CD14-positive monocyte (primary cell): ENCODE data around the gene ARHGAP44. TPM values are rescaled to one million over a fixed set of nuclear protein-coding genes. Genes with fewer than 3 reads are reported as not detected.

Source experiments
- DNase-seq, 3 donors: peaks; one replicate each; pipeline ENCODE4 v3.0.0-alpha.2; 2011 to 2022
- H2AFZ ChIP-seq: 2 replicates; pipeline ENCODE4 v1.6.0; 2012; ENCODE audit warnings: mild to moderate bottlenecking, low read depth, low read length, inconsistent platforms; ENCODE audit not compliant: insufficient read depth, poor library complexity, severe bottlenecking
- H3K27ac ChIP-seq, 2 donors: 1 replicate in 1 of 2; 2 replicates in 1 of 2; pipeline ENCODE4 v1.5.1; 2012 to 2013; ENCODE audit warnings: low read length in 2 of 2, control low read depth in 1 of 2, inconsistent platforms in 1 of 2, low read depth in 1 of 2, mild to moderate bottlenecking in 1 of 2
- H3K27me3 ChIP-seq, 2 donors: one replicate each; pipeline versions ENCODE4 v1.6.0 to v1.6.1; 2011 to 2013; ENCODE audit warnings: low read length in 2 of 2; ENCODE audit not compliant: control insufficient read depth in 2 of 2, insufficient read depth in 2 of 2
- H3K36me3 ChIP-seq, 2 donors: replicated peaks in 1 of 2; 1 replicate in 1 of 2; 2 replicates in 1 of 2; pipeline versions ENCODE4 v1.5.1 to v1.6.1; 2012 to 2013; ENCODE audit warnings: low read length in 2 of 2, control low read depth in 1 of 2, inconsistent platforms in 1 of 2, mild to moderate bottlenecking in 1 of 2; ENCODE audit not compliant: insufficient read depth in 2 of 2, control insufficient read depth in 1 of 2
- H3K4me1 ChIP-seq, 2 donors: 1 replicate in 1 of 2; 2 replicates in 1 of 2; pipeline versions ENCODE4 v1.5.1 to v1.6.1; 2012 to 2013; ENCODE audit warnings: low read length in 2 of 2, control low read depth in 1 of 2, inconsistent platforms in 1 of 2, mild to moderate bottlenecking in 1 of 2, moderate library complexity in 1 of 2; ENCODE audit not compliant: insufficient read depth in 2 of 2, control insufficient read depth in 1 of 2
- H3K4me2 ChIP-seq: replicated peaks from 2 replicates; pipeline ENCODE3; 2012; ENCODE audit warnings: low read length, moderate library complexity, mild to moderate bottlenecking; ENCODE audit not compliant: poor library complexity, severe bottlenecking; ENCODE audit errors: extremely low read depth
- H3K4me3 ChIP-seq, 3 experiments: fragments of 200-600 bp in 1 of 3; sonication (generic) in 1 of 3; replicated peaks in 1 of 3; 1 replicate in 2 of 3; 2 replicates in 1 of 3; pipeline ENCODE4 v1.5.1; 2011 to 2013; ENCODE audit warnings: low read length in 3 of 3, mild to moderate bottlenecking in 3 of 3, control low read depth in 2 of 3, low read depth in 2 of 3, inconsistent platforms in 1 of 3, moderate library complexity in 1 of 3
- H3K79me2 ChIP-seq: 2 replicates; pipeline ENCODE4 v1.6.0; 2012; ENCODE audit warnings: mild to moderate bottlenecking, control low read depth, inconsistent platforms, low read length, moderate library complexity; ENCODE audit not compliant: insufficient read depth
- H3K9ac ChIP-seq: 2 replicates; pipeline ENCODE4 v1.6.0; 2017; ENCODE audit warnings: low read length, mild to moderate bottlenecking; ENCODE audit not compliant: insufficient read depth, poor library complexity, severe bottlenecking
- H3K9me3 ChIP-seq, 2 donors: replicated peaks in 1 of 2; 1 replicate in 1 of 2; 2 replicates in 1 of 2; pipeline versions ENCODE4 v1.5.1 to v1.6.1; 2012 to 2013; ENCODE audit warnings: low read length in 2 of 2, control low read depth in 1 of 2; ENCODE audit not compliant: control insufficient read depth in 1 of 2, insufficient read depth in 1 of 2
- H4K20me1 ChIP-seq: 2 replicates; pipeline ENCODE4 v1.6.0; 2012; ENCODE audit warnings: mild to moderate bottlenecking, low read length, control low read depth, moderate library complexity; ENCODE audit not compliant: insufficient read depth
- H3K27ac Mint-ChIP-seq, 7 donors: one replicate each; pipeline ENCODE4 v1.8.0; 2020; ENCODE audit warnings: mild to moderate bottlenecking in 7 of 7, mixed read lengths in 7 of 7, moderate library complexity in 6 of 7, inconsistent platforms in 2 of 7
- H3K27me3 Mint-ChIP-seq, 3 donors: one replicate each; pipeline ENCODE4 v1.8.0; 2021 to 2022; ENCODE audit warnings: low read depth in 3 of 3, mild to moderate bottlenecking in 3 of 3, mixed read lengths in 3 of 3, moderate library complexity in 3 of 3, inconsistent platforms in 1 of 3
- H3K36me3 Mint-ChIP-seq, 2 donors: one replicate each; pipeline ENCODE4 v1.8.0; 2020; ENCODE audit warnings: mixed read lengths in 2 of 2, inconsistent platforms in 1 of 2, mild to moderate bottlenecking in 1 of 2
- H3K4me1 Mint-ChIP-seq: one replicate; pipeline ENCODE4 v1.8.0; 2020; ENCODE audit warnings: mild to moderate bottlenecking, mixed read lengths
- H3K4me3 Mint-ChIP-seq, 2 donors: one replicate each; pipeline ENCODE4 v1.8.0; 2020; ENCODE audit warnings: mild to moderate bottlenecking in 2 of 2, mixed read lengths in 2 of 2, moderate library complexity in 1 of 2
- H3K9me3 Mint-ChIP-seq, 7 donors: one replicate each; pipeline ENCODE4 v1.8.0; 2020 to 2022; ENCODE audit warnings: mixed read lengths in 7 of 7, mild to moderate bottlenecking in 6 of 7, moderate library complexity in 6 of 7, inconsistent platforms in 2 of 7
- CTCF ChIP-seq: fragments of 200-600 bp; IDR thresholded peaks from one replicate; pipeline ENCODE4 v1.8.0; 2022; ENCODE audit warnings: antibody characterized with exemption, mild to moderate bottlenecking
- WGBS: methylation state at CpG from one replicate; pipeline ENCODE4 v1.1.5; 2013; ENCODE audit warnings: missing lambda C conversion rate; ENCODE audit not compliant: insufficient coverage; 5-methylcytosine and 5-hydroxymethylcytosine counted together
- intact Hi-C, 2 donors: fragments of 100-400 bp; cut with micrococcal nuclease; formaldehyde crosslinking; loops; one replicate each; pipeline versions ENCODE4 v1.15.0 to v1.15.1; 2023
- polyA plus RNA-seq, 3 donors: library from polyadenylated mRNA; depleted of rRNA in 1 of 3; unstranded in 2 of 3; stranded (reverse) in 1 of 3; fragments of 300-500 nt in 2 of 3; fragments of >200 nt in 1 of 3; fragmentation: Illumina TruSeq in 2 of 3; gene quantifications; 1 replicate in 2 of 3; 2 replicates in 1 of 3; pipeline ENCODE4 v1.2.3, GENCODE V29; 2012 to 2021

ARHGAP44 gene
- polyA plus RNA-seq, 3 donors, result not detected

GRCh38 chr17:13017655-13018459 lies 228.6 kb downstream of the ARHGAP44 start, which contains the start of gene ELAC2:
Gene ELAC2, minus strand, starts transcription at chr17:13018027. Its CDS starts 80 bp downstream, at chr17:13017947.
- Mint-ChIP-seq H3K27me3 (peaks cover 0 to 2% (median 0%) of the 10 kb centered on the region in 3 donors), H3K27ac (peak within 1 kb of the TSS; percentile 90 to 95 (median 95)), H3K9me3 (no peaks in the 10 kb centered on the region), H3K4me3 (peak within 1 kb of the TSS; percentile 93 to 96), H3K4me1 (peaks cover 14% of the 10 kb centered on the region), H3K36me3 (peaks cover 38 to 39% of the 10 kb centered on the region in 2 donors)
- no peaks in the 10 kb centered on the region for H3K27me3 ChIP-seq
- H3K9me3 ChIP-seq, result no peaks in the 10 kb centered on the region
- H4K20me1 ChIP-seq, result no peaks in the 10 kb centered on the region
- H3K4me2 ChIP-seq, result peak within 1 kb of the TSS; percentile 98
- H3K27ac ChIP-seq, result peak within 1 kb of the TSS; percentile 37 to 94
- under 1% methylated on average over 78 of the region's 79 CpGs for WGBS
- peak within 1 kb of the TSS; percentile 99 for H2AFZ ChIP-seq
- peaks cover 12 to 20% of the 10 kb centered on the region in 2 donors for H3K4me1 ChIP-seq
- H3K79me2 ChIP-seq, result peaks cover 11% of the 10 kb centered on the region
- peak; percentile 95 to 99 (median 95) for DNase-seq
- no peak for TF ChIP-seq CTCF
- H3K4me3 ChIP-seq, result peak within 1 kb of the TSS; percentile 70 to 96 (median 86)
- H3K9ac ChIP-seq, result peak within 1 kb of the TSS; percentile 79
- intact Hi-C loops, result no loop called here
- peaks cover 33 to 36% of the 10 kb centered on the region in 2 donors for H3K36me3 ChIP-seq

DNA sequence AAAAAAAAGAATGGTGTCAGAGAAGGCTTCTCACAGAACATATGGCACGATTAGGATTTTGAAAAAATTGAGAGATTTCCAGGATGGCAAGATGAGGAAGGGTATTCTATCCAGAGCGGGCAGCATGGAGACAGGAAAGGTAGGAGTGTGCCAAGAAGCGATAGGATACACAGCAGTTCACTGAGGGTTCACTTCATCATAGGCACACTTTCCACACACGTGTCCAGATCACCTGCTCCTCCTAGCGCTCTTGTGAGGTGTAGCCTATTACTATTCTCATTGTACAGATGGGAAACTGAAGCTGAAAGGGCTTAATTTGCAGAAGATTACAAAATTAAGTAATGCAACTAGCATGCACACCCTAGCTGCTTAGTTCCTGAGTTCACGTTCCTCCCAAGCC lies 234.7 kb downstream of the ARHGAP44 start:
- H2AFZ ChIP-seq, result no peak overlapping the region
- H3K4me3 ChIP-seq, result no peak overlapping the region
- no peak for TF ChIP-seq CTCF
- H3K9me3 ChIP-seq, result no peaks in the 10 kb centered on the region
- H3K4me2 ChIP-seq, result no peak overlapping the region
- Mint-ChIP-seq H3K27me3 (peaks cover 0 to 7% (median 3%) of the 10 kb centered on the region in 3 donors), H3K36me3 (no peaks in the 10 kb centered on the region), H3K27ac (peak overlapping the region in 1 of 7 donors; percentile 37), H3K4me3 (no peak overlapping the region), H3K4me1 (peaks cover 16% of the 10 kb centered on the region), H3K9me3 (peaks cover 0 to 4% (median 0%) of the 10 kb centered on the region in 7 donors)
- intact Hi-C loops, result no loop called here
- H3K9ac ChIP-seq, result no peak overlapping the region
- H3K36me3 ChIP-seq, result no peaks in the 10 kb centered on the region
- no peaks in the 10 kb centered on the region for H4K20me1 ChIP-seq
- H3K4me1 ChIP-seq, result peaks cover under 1 to 4% of the 10 kb centered on the region in 2 donors
- DNase-seq, result no peak
- WGBS, result no CpG with 5 or more reads among the region's 6 CpGs
- H3K27me3 ChIP-seq, result no peaks in the 10 kb centered on the region
- no peaks in the 10 kb centered on the region for H3K79me2 ChIP-seq
- no peak overlapping the region for H3K27ac ChIP-seq
